LHCN-M2 (cell line): Measurements from ENCODE around the gene TBXAS1. TPM values are rescaled to one million over a fixed set of nuclear protein-coding genes. Genes with fewer than 3 reads are reported as not detected.
A peak's percentile ranks its signal among the peaks of the same experiment; 100 is the strongest.

ENCODE experiments used
- DNase-seq: peaks from one replicate; pipeline ENCODE4 v3.0.0-alpha.2; 2012; ENCODE audit warnings: low read depth
- total RNA-seq: library from RNA; depleted of rRNA; stranded (reverse); fragments of >200 nt; gene quantifications from 2 replicates; pipeline ENCODE4 v1.2.3, GENCODE V29; 2014

TBXAS1 gene
- total RNA-seq, 1 experiment from 2014 or later, result 8.4 TPM

GRCh38 chr7:139914306-139915267 is 85.5 kb downstream of the TBXAS1 start:
- DNase-seq, result peak; percentile 59

GRCh38 chr7:139915268-139915863 is 86.3 kb downstream of the TBXAS1 start:
- peak; percentile 37 for DNase-seq

GRCh38 chr7:139915864-139916716 is 87.0 kb downstream of the TBXAS1 start:
- peak; percentile 100 for DNase-seq

GRCh38 chr7:139916717-139917395 is 87.8 kb downstream of the TBXAS1 start:
- no peak for DNase-seq

GRCh38 chr7:139917851-139918250 is 88.8 kb downstream of the TBXAS1 start:
- no peak for DNase-seq

GRCh38 chr7:139918480-139918879 is 89.4 kb downstream of the TBXAS1 start:
- DNase-seq, result no peak

GRCh38 chr7:139923090-139923489 is 94.0 kb downstream of the TBXAS1 start:
- no peak for DNase-seq

GRCh38 chr7:139924461-139924860 is 95.4 kb downstream of the TBXAS1 start:
- no peak for DNase-seq

- DNase-seq, result peak; percentile 22
These were observed 100.2 kb downstream of the TBXAS1 start for GRCh38 chr7:139929221-139929620.

- DNase-seq, result no peak
These were observed 101.4 kb downstream of the TBXAS1 start for GRCh38 chr7:139930286-139930965.

GRCh38 chr7:139931190-139931934 is 102.3 kb downstream of the TBXAS1 start:
- no peak for DNase-seq

- DNase-seq, result no peak
These were observed 103.5 kb downstream of the TBXAS1 start for GRCh38 chr7:139932531-139932930.

- DNase-seq, result peak; percentile 95
These were observed 107.8 kb downstream of the TBXAS1 start for GRCh38 chr7:139936760-139937310.

GRCh38 chr7:139937715-139938114 is 108.7 kb downstream of the TBXAS1 start:
- no peak for DNase-seq

GRCh38 chr7:139940866-139941265 is 111.8 kb downstream of the TBXAS1 start:
- no peak for DNase-seq

- no peak for DNase-seq
These were observed 112.4 kb downstream of the TBXAS1 start for GRCh38 chr7:139941421-139941820.

- no peak for DNase-seq
These were observed 112.8 kb downstream of the TBXAS1 start for GRCh38 chr7:139941866-139942265.

GRCh38 chr7:139942636-139943035 is 113.6 kb downstream of the TBXAS1 start:
- DNase-seq, result no peak

GRCh38 chr7:139943401-139943800 is 114.3 kb downstream of the TBXAS1 start:
- DNase-seq, result no peak

- DNase-seq, result no peak
These were observed 115.2 kb downstream of the TBXAS1 start for GRCh38 chr7:139944248-139944647.
